Stimulated activated CD4-positive, alpha-beta T cell treated with anti-CD3 and anti-CD28 coated beads, TNF-alpha, amount 100 ng/mL, for 4 hours (primary cell): Measurements from ENCODE around the gene HK1.
"Not testable (repeated sequence)": the region's sequence is repeated elsewhere in the genome, so short reads cannot be mapped to it uniquely, and the experiment has no call there.

Experiments used
- DNase-seq, 3 experiments: peaks; one replicate each; pipeline ENCODE4 v3.0.0-alpha.2; 2020; ENCODE audit warnings: low read depth in 3 of 3

HK1 gene

DNA sequence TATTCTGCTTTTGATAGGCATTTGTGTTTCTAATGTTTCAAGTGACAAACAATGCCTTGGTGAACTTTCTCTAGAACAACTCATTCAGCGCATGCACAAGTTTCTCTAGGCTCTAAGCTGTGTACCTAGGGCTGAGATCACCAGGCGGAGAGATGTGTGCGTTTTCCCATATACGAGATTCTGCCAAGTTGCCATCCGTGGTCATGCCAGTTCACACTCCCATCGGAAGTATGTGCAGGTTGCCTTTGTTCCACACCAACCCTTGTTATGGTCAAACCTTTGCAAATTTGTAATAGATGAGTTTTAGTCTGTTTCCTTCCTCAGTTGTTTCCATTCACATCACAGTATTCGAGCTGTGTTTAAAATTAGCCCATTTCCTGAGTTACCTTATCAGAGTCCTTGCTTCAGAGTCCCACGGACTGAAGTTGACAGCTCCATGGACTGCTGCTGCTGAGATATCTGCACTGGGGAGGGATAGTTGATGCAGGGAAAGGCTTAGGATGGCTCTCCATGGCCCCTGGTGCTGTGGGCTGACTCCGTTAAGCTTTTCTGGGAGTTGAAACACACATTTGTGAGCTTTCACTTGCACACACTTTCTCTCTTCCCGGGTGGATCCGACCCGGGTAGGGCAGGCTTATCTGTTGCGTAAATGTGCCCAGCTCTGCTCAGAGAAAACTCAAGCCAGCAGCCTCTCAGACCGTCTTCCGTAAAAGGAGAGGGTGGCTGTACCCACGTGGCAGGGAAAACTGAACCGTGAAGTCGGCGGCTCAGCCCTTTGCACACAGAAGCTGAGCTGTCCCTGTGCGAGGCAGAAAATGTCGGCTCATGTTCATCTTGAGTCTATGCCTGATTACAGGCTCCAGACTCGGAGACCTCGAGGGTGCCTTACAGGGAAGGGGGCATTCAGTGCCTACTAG, 49.4 kb downstream of the HK1 start:
- DNase-seq: peak in 1 of 3 experiments; percentile 26

DNA sequence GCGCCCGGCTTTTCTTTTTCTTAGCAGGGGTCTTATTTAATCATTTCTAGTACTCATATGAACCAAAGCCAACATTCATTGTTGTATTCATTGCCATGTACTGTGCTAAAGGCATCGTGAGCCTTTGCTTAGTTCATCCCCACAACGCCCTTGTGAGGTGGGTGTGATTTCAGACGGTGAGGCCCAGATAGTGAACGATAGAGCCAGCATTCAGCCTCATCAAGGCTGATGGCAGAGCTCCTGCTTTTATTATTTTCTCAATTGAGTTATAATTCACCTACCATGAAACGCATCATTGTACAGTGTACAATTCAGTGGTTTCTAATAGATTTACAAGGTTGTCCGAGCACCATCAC, 50.1 kb downstream of the HK1 start:
- no peak for DNase-seq

DNA sequence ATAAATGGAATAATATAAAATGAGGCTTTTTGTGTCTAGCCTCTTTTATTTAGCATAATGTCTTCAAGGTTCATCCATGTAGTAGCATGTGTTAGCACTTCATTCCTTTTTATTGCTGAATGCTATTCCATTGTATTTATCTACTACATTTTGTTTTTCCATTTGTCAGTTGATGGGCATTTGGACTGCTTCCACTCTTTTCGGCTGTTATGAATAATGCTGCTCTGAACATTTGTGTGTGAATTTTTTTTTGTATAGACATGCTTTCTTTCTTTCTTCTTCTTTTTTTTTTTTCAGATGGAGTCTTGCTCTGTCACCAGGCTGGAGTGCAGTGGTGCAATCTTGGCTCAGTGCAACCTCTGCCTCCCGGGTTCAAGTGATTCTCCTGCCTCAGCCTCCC, 50.6 kb downstream of the HK1 start:
- DNase-seq: not testable (repeated sequence)

DNA sequence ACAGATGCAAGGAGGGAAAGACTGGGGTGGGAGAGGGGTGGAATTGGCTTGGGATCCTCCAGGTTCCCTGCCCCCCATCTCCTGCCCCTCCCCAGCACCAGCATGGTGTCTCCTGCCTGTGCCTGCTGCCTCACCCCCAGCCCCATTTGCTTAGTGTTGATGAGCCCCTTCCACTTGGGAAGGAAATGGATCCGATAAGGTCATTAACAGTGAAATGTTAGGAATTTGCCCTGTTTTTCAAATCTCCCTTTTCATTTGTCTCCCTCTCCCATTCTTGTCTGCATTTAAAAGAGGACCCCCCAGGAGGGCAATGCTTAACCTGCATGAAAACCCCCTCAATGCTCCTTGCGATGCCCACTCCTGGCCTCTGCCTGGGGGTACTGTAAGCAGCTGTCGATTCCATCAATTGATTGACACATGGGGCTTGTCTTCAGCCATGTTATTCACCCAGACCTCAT, 51.5 kb downstream of the HK1 start:
- DNase-seq: no peak

DNA sequence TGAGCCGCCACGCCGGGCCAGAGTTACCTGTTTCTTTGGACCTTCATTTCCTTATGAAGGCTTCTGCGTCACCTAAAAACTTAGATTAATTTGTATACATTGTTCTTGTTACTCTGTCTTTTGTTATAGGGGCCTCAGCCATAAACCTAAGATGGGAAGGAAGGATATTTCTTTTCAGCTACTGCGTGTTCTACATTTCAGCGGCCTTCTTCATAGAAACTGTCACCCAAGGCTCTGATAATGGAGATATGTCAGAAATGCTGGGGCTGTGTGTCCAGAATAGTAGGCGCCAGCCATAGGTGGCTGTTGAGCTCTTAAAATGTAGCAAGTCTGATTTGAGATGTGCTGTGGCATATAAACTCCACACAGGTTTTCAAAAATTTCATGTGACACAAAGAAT, 52.9 kb downstream of the HK1 start:
- no peak for DNase-seq

DNA sequence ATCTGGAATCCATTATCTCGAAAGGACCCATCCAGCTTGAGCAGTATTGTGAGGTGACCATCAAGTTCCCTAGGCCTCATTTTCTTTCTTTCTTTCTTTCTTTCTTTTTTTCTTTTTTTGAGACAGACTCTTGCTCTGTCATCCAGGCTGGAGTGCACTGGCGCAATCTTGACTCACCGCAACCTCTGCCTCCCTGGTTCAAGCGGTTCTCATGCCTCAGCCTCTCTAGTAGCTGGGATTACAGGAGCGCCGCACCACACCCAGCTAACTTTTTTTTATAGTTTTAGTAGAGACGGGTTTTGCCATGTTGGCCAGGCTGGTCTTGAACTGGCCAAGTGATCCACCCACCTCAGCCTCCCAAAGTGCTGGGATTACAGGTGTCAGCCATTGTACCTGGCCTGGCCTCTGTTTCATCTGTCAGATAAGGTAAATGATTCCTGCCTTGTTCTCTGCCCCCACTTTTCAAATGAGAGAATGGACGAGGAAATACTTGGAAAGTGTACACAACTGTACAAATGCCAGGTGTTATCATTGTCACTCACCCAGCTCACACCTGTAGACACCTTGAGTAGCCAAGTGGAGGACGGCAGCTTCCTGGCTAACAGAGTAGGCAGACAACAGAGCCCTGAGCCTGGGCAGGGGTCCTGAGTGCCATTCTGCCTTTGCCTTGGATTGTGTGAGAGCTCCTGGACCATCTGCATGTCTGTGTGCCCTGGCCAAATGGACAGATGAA, 54.1 kb downstream of the HK1 start:
- DNase-seq: no peak

DNA sequence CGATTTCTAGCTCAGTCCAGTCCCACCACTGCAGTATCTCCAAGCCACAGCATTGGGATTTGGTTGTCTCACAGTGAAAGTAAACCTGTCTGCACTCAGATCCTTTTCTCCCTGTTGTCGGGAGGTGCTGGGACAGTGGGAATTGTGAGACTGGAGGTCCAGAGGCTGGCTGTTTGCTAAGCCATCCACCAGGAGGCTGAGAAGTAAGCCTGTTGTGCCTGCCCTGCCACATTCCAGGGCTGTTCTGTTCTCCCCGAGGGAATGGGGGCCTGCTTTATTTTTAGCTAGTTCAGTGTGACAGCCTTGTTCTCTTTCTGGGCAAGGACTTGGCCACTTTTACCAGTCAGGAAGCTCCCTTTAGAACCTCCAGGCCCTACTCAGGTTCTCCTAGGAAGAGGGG, 54.9 kb downstream of the HK1 start:
- no peak for DNase-seq

DNA sequence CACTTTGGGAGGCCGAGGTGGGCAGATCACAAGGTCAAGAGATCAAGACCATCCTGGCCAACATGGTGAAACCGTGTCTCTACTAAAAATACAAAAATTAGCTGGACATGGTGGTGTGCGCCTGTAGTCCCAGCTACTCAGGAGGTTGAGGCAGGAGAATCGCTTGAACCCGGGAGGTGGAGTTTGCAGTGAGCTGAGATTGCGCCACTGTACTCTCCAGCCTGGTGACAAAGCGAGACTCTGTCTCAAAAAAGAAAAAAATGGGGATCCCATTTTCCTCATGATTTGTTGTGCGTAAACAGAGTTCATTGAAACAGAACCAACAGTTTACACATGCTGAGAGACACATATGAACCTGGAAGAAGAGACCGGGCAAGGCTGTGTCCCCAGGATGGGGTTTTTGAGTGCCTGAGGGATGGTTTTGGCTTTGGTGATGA, 55.6 kb downstream of the HK1 start:
- DNase-seq: not testable (repeated sequence)

DNA sequence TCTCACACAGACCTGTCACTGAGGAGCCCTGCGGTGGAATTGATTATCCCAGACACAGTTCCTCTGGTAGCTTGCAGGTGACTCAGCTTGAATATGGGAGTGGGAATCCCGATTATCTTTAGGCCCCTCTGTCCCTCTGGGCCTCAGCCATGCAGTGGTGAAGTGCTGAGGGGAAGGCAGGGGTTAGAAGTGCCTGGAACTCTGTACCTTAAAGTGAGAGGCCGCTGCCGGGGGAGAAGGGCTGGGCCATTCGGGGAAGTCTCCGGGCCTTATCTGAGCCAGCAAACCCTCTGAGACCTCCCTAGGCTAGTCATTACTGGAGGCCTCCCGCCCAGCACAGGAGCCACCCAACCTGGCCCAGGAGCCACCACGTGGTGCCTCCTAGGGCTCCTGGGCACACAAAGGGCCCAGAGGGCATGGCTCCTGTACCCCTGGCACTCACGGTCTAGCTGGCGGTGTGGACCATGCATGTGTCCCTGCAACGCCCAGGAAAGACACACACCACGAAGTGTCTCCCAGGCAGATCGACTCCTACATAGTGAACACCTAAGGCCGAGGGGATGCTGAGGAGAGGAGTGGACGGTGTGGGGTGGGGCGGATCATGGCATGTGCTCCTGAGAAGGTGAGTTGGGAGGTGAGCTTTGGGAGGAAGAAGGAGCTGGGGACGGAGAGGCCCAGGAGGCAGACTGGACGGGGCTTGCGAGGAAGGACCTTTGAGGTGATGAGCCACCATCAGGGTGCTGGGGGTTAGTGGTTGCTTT, 56.2 kb downstream of the HK1 start:
- no peak for DNase-seq

DNA sequence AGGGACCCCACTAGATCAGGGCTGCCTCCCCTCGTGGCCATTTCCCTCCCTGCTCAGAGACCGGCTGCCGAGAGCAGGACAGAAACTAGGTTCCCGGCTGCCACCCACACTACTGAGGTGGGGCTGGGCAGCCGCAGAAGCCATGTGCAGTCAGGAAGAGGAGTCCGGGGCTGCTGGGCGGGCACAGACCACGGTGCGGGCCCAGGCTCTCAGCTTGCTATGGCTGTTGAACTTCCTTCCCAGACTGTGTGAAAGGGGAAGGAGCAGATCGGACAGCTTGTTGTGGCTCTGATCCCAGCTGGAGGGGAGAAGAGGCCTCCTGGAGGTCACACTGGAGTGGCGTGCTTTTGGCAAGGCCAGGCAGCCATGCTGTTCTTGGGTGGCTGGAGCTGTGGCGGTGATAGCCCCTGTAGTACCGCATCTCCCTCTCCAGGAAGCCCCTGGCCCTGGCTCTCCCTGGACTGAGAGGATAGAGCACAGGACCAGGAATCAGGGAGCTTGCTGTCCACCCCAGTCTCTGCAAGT, 56.8 kb downstream of the HK1 start:
- no peak for DNase-seq

DNA sequence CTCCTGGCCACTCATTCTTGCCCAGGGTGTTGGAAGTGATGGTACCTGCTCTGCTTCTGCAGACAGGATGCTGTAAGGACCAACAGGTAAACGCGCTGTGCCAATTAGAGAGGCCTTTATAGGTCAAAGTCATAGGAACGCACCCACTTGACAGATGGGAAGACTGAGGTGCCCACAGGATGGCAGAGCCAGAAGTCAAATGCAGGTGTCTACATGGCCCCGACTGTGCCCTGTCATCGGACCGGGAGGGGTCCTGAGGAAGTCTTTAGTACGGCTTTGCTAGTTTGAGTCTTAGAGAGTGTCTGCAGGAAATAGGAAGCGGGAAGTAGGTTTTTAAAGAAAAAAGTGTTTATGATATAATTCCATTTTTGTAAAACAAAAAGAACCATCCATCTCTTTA, 57.3 kb downstream of the HK1 start:
- no peak for DNase-seq

DNA sequence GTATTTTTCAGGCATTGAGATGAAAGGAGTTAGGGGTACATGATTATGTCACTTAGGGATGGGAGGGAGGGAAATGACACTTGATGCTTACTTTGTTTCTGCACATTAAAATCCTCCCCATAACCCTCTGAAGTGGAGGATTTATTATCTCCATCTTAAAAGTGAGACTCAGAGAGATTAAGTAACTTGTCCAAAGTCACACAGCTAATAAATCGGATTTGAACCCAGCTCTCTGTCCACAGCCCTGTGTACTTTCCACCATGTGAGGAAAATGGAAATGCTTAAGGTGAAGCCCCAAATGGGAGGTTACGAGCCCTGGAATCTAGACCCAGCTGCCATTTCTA, 58.6 kb downstream of the HK1 start:
- DNase-seq: no peak

DNA sequence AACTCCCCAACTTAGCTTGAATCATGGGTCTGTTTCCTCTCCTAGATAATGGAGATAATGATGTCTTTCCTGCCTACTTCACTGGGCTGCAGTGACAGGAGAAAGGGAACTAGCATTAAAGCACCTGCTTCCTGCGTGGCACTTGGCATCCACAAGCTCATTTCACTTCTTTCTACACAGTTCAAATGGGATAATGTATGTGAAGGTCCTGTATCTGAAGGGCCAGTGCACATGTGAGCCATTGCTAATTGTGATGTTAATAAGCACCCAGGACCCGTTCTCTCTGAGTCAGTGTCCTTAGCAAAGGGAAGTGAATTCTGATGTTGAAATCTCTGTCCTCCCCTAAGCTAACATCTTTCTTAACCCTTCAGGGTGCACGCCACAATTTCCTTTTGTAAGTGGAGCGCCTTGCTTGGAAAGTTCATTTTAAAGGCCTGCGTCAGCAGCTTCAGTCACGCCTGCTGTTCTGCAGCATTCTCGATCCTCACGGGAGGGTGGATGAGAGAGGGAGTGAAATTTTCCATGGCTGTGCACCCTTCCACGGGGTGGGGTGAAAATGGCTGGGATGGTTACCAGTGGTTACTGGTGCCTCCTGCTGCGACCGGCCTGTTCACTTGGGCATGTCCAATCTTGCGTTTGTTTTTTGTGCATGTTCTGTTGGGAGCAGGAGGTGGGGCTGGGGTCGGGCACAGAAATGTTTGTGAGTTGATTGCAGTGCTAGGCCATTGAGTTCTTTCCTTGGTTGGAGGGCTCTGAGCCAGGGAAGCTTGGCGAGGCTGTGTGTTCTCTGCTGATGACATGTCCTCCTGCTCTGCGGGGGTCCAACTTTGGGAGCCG, 59.2 kb downstream of the HK1 start:
- DNase-seq: no peak

DNA sequence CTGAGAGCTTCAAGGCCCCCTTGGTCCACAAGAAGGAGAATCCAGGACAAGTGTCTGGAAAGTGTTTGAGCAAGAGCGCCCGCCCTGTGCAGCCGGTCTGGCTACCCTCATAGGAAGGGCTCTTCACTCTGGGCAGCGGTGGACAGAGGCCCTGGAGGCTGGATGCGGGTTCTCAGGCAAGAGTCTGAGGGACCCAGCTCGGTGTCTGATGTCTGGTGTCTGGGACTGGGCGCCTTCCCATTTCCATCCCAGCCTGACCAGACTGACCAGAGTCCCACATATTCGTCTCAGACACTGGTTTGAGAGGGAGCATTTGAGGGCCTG, 59.8 kb downstream of the HK1 start:
- no peak for DNase-seq

DNA sequence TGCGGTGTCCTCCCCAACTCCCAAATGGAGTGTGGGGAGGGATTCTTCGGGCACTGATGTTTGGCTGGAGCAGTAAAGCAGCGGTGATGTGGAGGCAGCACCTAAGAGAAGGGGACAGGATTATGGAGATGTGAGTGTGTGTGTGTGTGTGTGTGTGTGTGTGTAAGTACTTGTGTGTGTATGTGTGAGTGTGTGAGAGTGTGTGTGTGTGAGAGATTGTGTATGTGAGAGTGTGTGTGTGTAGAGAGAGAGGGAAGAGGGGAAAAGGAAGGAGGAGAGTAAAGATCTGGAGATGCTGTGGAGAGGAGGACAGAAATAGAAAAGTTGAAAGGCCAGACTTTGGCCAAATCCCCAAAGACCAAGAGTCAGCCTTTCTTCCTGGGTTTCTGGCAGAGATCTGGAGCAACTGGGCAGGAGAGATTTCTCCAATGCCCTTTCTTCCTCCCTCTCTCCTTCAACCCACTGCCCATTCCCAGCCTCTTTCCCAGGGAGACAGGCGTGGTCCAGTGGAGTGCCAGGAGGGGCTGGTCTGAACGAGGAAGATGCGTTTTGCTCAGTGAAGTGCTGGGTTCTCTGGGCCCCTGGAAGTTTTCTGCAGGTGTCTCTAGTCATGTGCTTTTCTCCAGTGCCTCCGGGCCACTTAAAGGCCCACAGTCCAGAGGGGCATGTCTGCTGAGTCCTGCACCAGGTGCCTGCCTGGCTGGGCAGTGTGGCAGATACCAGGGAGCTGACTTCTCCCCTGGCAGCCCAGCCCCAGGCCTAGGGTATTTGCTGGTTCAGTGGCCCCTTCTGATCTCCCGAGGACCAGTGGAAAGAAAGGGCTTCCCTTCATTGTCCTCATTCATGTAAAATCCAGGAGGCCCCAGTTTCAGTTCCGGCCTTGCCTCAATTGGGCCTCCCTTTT, 60.5 kb downstream of the HK1 start:
- no peak for DNase-seq

DNA sequence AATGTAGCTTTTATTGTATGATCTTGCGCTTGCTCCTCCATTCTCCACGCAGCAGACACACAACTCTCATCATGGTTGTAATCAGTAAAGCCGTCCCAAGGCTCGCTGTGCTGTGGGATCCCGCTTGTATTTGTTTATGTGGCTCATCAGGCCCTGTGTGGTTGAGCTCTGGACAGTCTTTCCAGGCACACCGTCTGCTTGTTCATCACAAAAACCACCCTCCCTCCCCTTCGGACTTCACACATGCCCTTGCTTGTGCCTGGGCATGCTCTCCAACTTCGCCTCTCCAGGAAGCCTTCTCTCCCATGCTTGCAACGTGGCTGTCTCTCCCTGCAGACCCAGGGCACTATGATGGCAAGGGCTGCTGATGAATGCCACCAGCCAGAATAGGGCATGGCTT, 62.4 kb downstream of the HK1 start:
- no peak for DNase-seq

DNA sequence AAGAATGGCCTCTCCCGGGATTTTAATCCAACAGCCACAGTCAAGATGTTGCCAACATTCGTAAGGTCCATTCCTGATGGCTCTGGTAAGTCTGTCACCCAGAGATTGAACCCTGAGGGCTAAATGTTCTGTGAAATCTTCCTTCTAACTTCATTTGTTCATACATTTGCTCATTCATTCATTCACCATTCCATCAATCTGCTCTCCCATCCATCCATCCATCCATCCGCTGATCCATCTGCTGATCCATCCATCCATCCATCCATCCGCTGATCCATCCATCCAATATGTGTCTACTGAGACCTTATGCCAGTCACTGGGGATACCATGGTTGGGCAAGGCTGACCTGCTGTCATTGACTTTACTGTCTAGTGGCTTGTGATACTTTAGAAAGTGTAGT, 65.6 kb downstream of the HK1 start:
- no peak for DNase-seq

DNA sequence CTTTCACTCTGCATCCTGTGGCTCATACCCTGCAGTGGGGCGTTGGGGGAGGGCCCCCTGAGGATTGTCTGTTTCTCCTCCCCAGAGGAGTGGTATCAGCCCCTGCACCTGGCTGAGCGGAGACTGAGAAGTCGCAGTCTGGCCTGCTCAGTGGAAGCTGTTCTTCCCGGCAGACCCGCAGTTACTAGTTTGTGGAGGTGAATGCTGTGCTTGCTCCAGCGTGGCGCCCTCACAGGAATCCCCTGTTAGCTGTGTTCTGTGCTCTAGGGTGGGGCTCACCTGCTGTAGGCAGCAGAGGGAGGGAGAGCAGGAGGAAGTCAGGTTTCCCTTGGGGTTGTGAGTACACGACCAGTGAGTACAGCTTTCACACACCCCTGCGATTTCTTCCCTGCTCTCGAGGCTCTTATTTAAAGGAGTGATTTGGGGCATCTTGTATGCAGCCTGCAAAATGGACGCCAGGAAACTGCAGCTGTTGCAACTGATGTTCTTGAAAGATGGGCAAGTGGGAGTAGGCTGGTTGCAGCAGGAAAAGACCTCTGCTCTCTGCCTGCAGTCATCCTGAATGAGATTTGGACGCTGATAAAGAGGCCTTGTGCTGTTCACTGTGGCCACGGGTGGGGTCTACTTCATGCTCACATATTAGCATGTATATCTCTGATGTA, 66.4 kb downstream of the HK1 start:
- no peak for DNase-seq

DNA sequence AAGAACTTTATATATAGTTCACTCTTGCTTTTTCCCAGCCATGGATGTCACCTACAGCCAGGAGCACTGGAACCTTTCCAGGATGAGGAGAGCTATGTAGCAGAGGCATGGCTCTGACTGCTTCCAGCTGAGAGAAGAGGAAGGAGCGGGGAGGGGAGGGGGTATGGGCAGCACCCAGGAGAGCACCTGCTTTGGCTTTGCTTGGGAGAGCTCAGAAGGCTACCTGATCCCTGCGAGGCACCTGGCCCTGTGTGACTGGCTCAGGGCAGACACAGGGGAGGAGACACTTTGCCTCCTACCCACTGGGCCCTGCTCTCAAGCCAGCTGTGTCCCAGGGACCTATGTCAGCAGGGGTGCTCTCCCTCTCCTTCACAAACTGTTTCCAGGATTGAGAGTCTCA, 67.1 kb downstream of the HK1 start:
- DNase-seq: no peak
